ENCODE measurements around the gene ZNF91.
"Not testable (repeated sequence)": the region's sequence is repeated elsewhere in the genome, so short reads cannot be mapped to it uniquely, and the experiment has no call there.

The ZNF91 gene

DNA sequence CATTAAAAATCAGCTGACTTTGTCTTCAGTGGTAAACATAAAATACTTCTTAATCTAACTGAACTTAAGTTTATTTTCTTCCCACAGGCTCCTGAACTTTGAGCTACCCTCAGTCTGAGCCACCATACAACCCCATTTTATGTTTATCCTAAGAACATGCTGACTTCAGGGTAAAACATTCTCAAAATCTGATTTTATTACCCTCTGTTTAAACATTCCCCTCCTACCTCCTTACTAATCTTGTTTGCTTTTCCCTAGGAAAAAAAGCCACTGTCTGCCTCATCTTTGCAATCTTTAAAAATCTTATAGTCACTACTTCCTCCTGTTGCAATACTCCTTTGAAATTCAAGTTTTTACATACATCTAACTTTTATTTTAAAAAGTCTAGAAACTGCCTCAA lies 4.0 kb downstream of the ZNF91 start:
- POLR2A ChIA-PET: no interaction called here
- H3K4me3 ChIP-seq (ENCODE audit: low read depth, low read length): no peak overlapping the region
- no peak for DNase-seq (ENCODE audit: low read depth, low spot score)
- CTCF ChIA-PET: no interaction called here
- TF ChIP-seq, protein P1, sequence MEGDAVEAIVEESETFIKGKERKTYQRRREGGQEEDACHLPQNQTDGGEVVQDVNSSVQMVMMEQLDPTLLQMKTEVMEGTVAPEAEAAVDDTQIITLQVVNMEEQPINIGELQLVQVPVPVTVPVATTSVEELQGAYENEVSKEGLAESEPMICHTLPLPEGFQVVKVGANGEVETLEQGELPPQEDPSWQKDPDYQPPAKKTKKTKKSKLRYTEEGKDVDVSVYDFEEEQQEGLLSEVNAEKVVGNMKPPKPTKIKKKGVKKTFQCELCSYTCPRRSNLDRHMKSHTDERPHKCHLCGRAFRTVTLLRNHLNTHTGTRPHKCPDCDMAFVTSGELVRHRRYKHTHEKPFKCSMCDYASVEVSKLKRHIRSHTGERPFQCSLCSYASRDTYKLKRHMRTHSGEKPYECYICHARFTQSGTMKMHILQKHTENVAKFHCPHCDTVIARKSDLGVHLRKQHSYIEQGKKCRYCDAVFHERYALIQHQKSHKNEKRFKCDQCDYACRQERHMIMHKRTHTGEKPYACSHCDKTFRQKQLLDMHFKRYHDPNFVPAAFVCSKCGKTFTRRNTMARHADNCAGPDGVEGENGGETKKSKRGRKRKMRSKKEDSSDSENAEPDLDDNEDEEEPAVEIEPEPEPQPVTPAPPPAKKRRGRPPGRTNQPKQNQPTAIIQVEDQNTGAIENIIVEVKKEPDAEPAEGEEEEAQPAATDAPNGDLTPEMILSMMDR (IDR thresholded peaks at IDR 0.05; ENCODE audit: insufficient read depth, low read length, missing control alignments): no peak

GRCh38 chr19:23385404-23385803 lies 9.9 kb downstream of the ZNF91 start:
- H3K4me3 ChIP-seq (ENCODE audit: low read depth, low read length): no peak overlapping the region
- ChIA-PET POLR2A (no interaction called here), CTCF (no interaction called here)
- TF ChIP-seq, protein P1 (IDR thresholded peaks at IDR 0.05; ENCODE audit: insufficient read depth, low read length, missing control alignments): no peak
- no peak for DNase-seq (ENCODE audit: low read depth, low spot score)

GRCh38 chr19:23384858-23385257 lies 10.4 kb downstream of the ZNF91 start:
- H3K4me3 ChIP-seq (ENCODE audit: low read depth, low read length): no peak overlapping the region
- TF ChIP-seq, protein P1 (IDR thresholded peaks at IDR 0.05; ENCODE audit: insufficient read depth, low read length, missing control alignments): no peak
- ChIA-PET CTCF (no interaction called here), POLR2A (no interaction called here)
- DNase-seq (ENCODE audit: low read depth, low spot score): no peak

DNA sequence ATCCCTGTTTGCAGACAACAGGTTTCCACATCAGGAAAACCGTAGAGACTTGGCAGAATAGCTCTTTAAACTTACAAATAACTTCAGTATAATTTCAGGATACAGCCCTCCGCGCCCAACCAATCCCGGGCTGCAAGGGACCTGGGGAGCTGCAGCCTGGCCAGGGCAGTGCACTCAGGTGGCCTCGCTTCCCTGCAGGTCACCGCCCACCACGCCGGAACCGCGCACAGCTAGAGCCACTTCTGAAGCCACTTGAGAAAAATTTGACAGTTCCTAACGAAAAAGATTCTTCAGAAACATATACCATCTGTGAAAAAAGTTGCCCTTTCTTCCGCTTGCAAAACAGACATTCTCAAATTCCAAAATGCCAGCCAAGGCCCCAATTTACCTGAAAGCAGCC lies 11.1 kb downstream of the ZNF91 start:
- TF ChIP-seq, protein P1 (IDR thresholded peaks at IDR 0.05; ENCODE audit: insufficient read depth, low read length, missing control alignments): no peak
- CTCF ChIA-PET: no interaction called here
- DNase-seq (ENCODE audit: low read depth, low spot score): no peak
- no peak overlapping the region for H3K4me3 ChIP-seq (ENCODE audit: low read depth, low read length)
- POLR2A ChIA-PET: no interaction called here

DNA sequence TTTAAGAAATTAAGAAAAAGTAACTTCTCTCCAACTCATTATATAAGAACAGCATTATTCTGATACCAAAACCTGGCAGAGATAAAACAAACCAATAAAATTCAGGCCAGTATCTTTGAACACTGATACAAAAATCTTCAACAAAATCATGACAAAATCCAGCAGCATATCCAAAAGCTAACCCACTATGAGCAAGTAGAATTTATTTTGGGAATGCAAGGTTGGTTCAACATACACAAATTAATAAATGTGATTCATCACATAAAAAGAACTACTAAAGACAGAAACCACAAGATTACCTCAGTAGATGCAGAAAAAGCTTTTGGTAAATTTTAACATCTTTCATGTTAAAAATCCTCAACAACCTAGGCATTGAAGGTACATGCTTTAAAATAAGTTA lies 12.3 kb downstream of the ZNF91 start:
- ChIA-PET CTCF (interaction anchor here (0.6 kb wide), 1 partner anchor 208 kb away, joined by 3 read pairs; no protein-coding TSS in a partner anchor), POLR2A (no interaction called here)
- no peak overlapping the region for H3K4me3 ChIP-seq (ENCODE audit: low read depth, low read length)
- DNase-seq (ENCODE audit: low read depth, low spot score): no peak
- TF ChIP-seq, protein P1 (IDR thresholded peaks at IDR 0.05; ENCODE audit: insufficient read depth, low read length, missing control alignments): no peak

- CTCF ChIA-PET: no interaction called here
- H3K4me3 ChIP-seq (ENCODE audit: low read depth, low read length): no peak overlapping the region
- TF ChIP-seq, protein P1 (IDR thresholded peaks at IDR 0.05; ENCODE audit: insufficient read depth, low read length, missing control alignments): no peak
- POLR2A ChIA-PET: no interaction called here
- DNase-seq (ENCODE audit: low read depth, low spot score): no peak
Measured at GRCh38 chr19:23381114-23381513, 14.2 kb downstream of the ZNF91 start.

GRCh38 chr19:23379671-23380070 lies 15.6 kb downstream of the ZNF91 start:
- H3K4me3 ChIP-seq (ENCODE audit: low read depth, low read length); DNase-seq (ENCODE audit: low read depth, low spot score); CTCF ChIA-PET: not testable (repeated sequence)
- POLR2A ChIA-PET: interaction anchor here (1.2 kb wide), 1 partner anchor 15 kb away, joined by 5 read pairs; the partner anchor contains the start of gene ZNF91

Data from AG04449 (cell line).